HG02870 (cell line): ENCODE results near the gene ACSL5.

Experiments
- ATAC-seq: cut with Tn5 transposase; IDR thresholded peaks from one replicate; pipeline ENCODE4 v1.9.1; 2021; ENCODE audit warnings: mild to moderate bottlenecking, moderate library complexity; ENCODE audit not compliant: unreplicated experiment

Gene ACSL5

GRCh38 chr10:112373912-112374338 lies at the start of gene ACSL5:
ACSL5 (plus strand) TSS chr10:112374116; CDS start chr10:112394947, 20,831 bp downstream.
- ATAC-seq: no peak

- no peak for ATAC-seq
Measured at GRCh38 chr10:112327678-112328077, 46.2 kb upstream of the ACSL5 start.

GRCh38 chr10:112330162-112330561 lies 43.8 kb upstream of the ACSL5 start:
- ATAC-seq: peak; percentile 63

- no peak for ATAC-seq
Measured at GRCh38 chr10:112330607-112331160, 43.2 kb upstream of the ACSL5 start.

GRCh38 chr10:112332022-112332421 lies 41.9 kb upstream of the ACSL5 start:
- no peak for ATAC-seq

GRCh38 chr10:112332509-112333228 lies 41.2 kb upstream of the ACSL5 start:
- ATAC-seq: no peak

- ATAC-seq: no peak
Measured at GRCh38 chr10:112333452-112333851, 40.5 kb upstream of the ACSL5 start.

- ATAC-seq: no peak
Measured at GRCh38 chr10:112335111-112335867, 38.6 kb upstream of the ACSL5 start.

GRCh38 chr10:112335868-112336265 lies 38.0 kb upstream of the ACSL5 start:
- no peak for ATAC-seq

GRCh38 chr10:112336556-112337201 lies 37.2 kb upstream of the ACSL5 start:
- ATAC-seq: no peak

GRCh38 chr10:112338957-112339356 lies 35.0 kb upstream of the ACSL5 start:
- ATAC-seq: no peak

GRCh38 chr10:112340601-112341000 lies 33.3 kb upstream of the ACSL5 start:
- no peak for ATAC-seq

GRCh38 chr10:112343056-112343806 lies 30.7 kb upstream of the ACSL5 start:
- ATAC-seq: no peak

GRCh38 chr10:112344261-112344660 lies 29.7 kb upstream of the ACSL5 start:
- ATAC-seq: no peak

GRCh38 chr10:112345202-112345601 lies 28.7 kb upstream of the ACSL5 start:
- no peak for ATAC-seq

- no peak for ATAC-seq
Measured at GRCh38 chr10:112345743-112346142, 28.2 kb upstream of the ACSL5 start.

GRCh38 chr10:112346774-112347173 lies 27.1 kb upstream of the ACSL5 start:
- ATAC-seq: no peak

- ATAC-seq: no peak
Measured at GRCh38 chr10:112347709-112348671, 25.9 kb upstream of the ACSL5 start.

- no peak for ATAC-seq
Measured at GRCh38 chr10:112348759-112349158, 25.2 kb upstream of the ACSL5 start.
